ENCODE data around the gene ARHGEF33.
"Not testable (repeated sequence)": the region's sequence is repeated elsewhere in the genome, so short reads cannot be mapped to it uniquely, and the experiment has no call there.

Gene ARHGEF33

DNA sequence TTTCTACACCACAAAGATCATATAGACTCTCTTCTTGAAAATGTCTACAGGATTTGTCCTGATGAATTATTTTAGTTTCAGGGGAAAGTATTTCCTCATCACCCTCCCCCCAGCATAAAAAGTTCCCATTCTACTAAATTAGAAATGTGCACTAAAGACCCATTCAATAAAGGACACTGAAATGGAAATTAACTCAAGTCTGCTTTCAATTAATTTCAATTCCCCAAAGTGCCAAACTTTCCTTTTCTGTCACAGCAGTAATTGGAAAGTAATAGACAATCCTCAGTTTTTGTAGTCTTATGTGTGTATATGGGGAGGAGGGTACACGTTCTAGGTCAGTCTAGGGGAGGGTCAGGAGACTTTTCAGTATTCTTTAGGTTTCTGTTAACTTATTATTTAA lies 21.5 kb downstream of the ARHGEF33 start:
- no peak for DNase-seq (ENCODE audit: low spot score)

DNA sequence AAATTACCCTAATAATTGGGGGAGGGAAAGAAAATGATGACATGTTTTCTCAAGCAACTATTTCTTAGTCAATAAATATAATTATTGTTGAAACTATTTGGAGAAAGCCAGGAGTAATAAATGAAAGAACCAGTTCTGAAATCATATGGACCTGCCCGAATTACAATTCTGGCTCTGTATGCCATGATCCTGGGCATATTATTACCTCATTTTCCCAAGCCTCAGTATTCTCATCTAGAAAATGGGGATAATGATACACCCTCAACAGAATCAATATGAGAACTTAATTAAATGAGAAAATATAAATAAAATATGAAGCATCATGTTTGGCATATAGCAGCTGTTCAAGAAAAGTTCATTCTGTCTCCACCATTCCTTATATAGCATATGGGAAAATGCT lies 22.9 kb downstream of the ARHGEF33 start:
- no peak for DNase-seq (ENCODE audit: low spot score)

DNA sequence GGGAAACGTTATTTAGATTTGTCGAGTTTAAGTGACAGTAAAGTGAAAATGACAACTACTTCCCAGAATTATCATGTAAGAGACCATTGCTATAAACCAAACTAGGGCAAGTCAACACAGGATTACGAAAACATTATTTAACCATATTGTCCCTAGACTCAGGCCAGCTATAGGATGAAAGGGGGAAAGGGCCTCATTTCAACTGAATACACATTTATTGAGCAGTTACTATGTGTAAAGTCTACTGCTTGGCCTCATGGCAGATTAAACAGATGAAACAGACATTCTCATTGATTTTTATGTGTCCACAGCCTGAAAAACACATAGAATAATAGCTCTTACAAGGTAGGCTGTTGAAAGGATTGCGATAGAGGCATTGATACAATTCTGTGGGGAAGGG lies 32.7 kb downstream of the ARHGEF33 start:
- DNase-seq (ENCODE audit: low spot score), result no peak

DNA sequence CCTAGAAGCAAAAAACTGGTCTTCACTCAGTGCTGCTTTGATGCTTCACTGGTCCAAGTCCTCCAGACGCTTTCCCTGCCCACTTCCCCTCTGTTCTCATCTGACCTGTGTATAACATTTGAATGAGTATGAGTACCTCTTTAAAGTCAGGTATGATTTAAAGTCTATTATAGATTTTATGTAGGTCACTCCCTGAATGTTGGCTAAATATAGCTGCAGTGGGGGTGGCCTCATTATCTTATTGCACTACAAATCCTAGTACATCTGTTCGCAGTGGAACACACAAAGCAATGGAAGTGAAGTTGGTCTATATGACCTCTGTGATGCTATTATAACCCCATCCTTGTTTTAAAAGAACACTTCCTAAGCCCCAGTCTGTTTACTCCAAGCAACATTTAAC lies 33.2 kb downstream of the ARHGEF33 start:
- no peak for DNase-seq (ENCODE audit: low spot score)

GRCh38 chr2:38925982-38926381 lies 36.3 kb downstream of the ARHGEF33 start:
- no peak for DNase-seq (ENCODE audit: low spot score)

DNA sequence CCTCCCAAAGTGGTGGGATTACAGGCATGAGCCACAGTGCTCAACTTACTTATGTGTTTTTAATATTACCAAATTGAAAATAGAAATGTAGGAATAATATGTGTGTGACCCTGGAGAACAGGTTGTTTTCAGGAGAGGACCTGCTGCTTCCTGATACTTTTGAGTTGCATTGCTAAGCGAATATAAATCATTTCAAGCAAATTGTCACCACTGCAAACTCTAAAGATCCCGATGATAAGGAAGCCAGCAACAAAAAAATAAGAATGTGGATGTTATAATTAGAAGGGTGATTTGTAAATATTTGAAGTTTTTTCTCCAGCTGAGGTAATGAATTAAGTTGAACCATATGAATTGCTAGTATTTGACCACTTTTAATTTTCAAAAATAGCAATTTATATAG lies 40.9 kb downstream of the ARHGEF33 start:
- no peak for DNase-seq (ENCODE audit: low spot score)

DNA sequence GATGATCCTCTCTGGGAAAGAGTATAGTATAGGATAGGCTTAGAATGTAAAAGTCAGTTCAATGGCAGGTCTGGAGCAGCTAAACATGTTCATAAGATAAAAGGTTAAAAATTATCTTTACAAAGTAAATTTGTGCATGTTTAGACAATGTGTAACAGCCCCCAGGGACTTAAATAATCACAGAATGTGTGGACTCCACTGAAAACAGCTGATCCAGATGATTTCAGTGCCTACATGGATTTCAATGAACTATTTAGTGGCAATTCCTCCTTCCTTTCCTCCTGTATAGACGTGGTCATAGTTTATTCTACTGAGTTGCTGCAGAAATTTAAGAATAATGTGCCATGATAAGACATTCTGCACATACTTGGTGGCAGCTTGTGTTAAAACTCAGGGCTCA lies 42.9 kb downstream of the ARHGEF33 start:
- DNase-seq (ENCODE audit: low spot score), result no peak

- DNase-seq (ENCODE audit: low spot score), result no peak
Observed at GRCh38 chr2:38933653-38934052, 44.0 kb downstream of the ARHGEF33 start.

DNA sequence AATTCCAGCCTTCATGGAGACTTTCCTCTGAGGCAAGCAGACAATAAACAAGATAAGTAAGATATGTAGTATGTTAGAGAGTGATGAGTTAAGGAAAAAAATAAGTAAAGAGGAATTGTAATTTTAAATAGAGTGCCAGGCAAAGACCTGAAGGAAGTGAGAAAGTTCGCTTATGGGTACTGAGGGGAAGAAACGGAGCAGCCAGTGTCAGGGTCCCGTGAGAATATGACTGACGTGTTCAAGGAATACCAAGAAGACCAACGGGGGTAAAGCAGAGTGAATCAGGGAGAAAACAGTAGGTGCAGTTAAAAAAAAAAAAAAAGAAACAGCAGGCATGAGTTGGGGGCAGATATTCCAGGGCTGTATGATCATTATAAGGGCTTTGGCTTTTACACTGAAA lies 45.1 kb downstream of the ARHGEF33 start:
- DNase-seq (ENCODE audit: low spot score), result no peak

- DNase-seq (ENCODE audit: low spot score), result no peak
Observed at GRCh38 chr2:38935568-38936172, 46.0 kb downstream of the ARHGEF33 start.

GRCh38 chr2:38936516-38936915 lies 46.8 kb downstream of the ARHGEF33 start:
- not testable (repeated sequence) for DNase-seq (ENCODE audit: low spot score)

DNA sequence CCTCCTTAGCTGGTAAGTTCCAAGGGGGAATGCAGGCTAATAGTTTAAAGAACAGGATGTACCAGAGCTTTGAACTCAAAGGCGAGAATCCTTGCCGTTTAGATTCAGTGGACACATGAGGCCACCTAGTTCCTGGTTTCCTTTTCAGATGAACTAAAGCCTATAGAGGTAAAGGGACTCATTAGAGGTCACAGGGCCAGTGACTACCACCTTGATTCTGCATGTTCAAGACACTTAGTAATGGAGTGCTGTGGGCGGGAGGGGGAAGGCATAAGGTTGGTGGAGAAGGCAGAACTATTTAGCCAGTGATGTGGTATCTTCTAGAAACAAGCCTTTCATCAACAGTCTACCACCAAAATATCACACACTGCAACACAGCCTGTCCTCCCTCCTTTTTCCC lies 47.9 kb downstream of the ARHGEF33 start:
- no peak for DNase-seq (ENCODE audit: low spot score)

- DNase-seq (ENCODE audit: low spot score), result no peak
Observed at GRCh38 chr2:38940746-38941145, 51.1 kb downstream of the ARHGEF33 start.

- no peak for DNase-seq (ENCODE audit: low spot score)
Observed at GRCh38 chr2:38943784-38944183, 54.1 kb downstream of the ARHGEF33 start.

GRCh38 chr2:38945372-38945771 lies 55.7 kb downstream of the ARHGEF33 start:
- DNase-seq (ENCODE audit: low spot score), result no peak

DNA sequence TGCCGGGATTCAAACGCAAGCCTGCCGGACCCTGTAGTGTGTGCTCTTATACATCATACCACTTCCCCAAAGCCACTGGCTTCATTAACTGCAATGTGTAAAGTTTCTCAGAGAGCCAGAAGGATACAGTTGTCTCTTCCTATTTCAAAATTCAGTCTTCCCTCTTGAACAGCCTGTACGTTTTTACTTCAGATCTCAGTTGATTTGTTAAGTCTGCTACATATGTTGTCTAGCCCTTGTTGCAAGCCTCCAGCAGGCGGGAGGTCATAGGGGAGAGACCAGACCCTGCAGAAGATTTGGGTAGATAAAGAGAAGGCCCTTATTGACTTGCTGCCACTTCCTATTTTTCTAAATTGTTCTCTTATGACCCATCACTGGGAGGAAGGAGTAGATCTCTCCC lies 56.2 kb downstream of the ARHGEF33 start:
- no peak for DNase-seq (ENCODE audit: low spot score)

GRCh38 chr2:38947241-38948239 lies 57.9 kb downstream of the ARHGEF33 start:
- DNase-seq (ENCODE audit: low spot score), result peak; percentile 56

GRCh38 chr2:38948387-38948882 lies 58.8 kb downstream of the ARHGEF33 start:
- no peak for DNase-seq (ENCODE audit: low spot score)

GRCh38 chr2:38948995-38949394 lies 59.3 kb downstream of the ARHGEF33 start:
- DNase-seq (ENCODE audit: low spot score), result no peak

DNA sequence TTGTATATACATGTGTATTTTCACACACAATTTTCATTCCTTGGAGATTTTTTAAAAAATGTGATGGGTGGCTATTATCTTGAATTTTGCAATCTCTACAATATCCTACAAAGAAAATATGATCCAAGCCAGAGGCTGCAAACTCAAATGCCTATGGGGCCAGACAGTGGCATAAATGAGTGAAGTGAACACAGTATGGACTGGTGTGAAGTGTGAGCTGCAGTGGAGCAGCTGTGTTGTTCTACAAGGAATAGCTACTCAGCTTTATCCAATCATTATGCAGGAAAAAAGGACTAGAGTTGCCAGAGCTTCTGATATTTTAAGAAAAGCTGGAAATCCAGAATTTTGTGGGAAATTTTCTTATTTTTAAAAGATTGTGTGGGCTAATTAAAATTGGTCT lies 62.1 kb downstream of the ARHGEF33 start:
- DNase-seq (ENCODE audit: low spot score), result no peak

GRCh38 chr2:38957972-38958371 lies 68.3 kb downstream of the ARHGEF33 start:
- no peak for DNase-seq (ENCODE audit: low spot score)

GRCh38 chr2:38959466-38959865 lies 69.8 kb downstream of the ARHGEF33 start:
- no peak for DNase-seq (ENCODE audit: low spot score)

- DNase-seq (ENCODE audit: low spot score), result peak; percentile 45
Observed at GRCh38 chr2:38959938-38960608, 70.4 kb downstream of the ARHGEF33 start.

Data from CD4-positive, alpha-beta T cell treated with Interleukin-6 at 100 ng/mL for 8 hours (primary cell).